ENCODE results near the gene MAP2K6.

Gene MAP2K6

DNA sequence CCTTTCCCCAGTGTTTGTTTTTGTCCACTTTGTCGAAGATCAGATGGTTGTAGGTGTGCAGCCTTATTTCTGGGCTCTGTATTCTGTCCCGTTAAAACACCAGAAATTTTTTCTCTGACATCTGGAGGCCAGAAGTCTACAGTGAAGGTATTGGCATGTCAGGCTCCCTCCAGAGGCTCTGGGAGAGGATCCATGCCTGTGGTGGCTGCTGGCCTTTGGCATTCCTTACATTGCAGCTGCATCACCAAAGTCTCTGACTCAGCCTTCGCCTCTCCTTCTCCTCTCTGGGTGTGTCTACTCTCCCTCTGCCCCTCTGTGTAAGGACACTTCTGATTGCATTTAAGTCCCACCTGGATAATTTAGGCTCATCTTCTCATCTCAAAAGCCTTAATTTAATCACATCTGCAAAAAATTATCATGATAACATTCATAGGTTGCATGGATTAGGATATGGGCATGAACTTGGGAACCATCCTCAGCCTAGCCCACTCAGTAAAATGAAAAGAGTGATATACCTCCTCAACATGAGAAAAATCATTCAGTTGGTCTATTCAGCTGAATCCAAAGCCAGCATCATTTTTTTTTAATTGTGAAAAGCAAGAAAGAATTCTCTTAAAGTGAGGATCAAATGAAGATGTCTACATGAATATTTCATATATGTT, 78.0 kb downstream of the MAP2K6 start:
- DNase-seq (ENCODE audit: low spot score), result no peak

GRCh38 chr17:69495787-69496186, 81.3 kb downstream of the MAP2K6 start:
- no peak for DNase-seq (ENCODE audit: low spot score)

GRCh38 chr17:69497161-69497560, 82.7 kb downstream of the MAP2K6 start:
- no peak for DNase-seq (ENCODE audit: low spot score)

- no peak for DNase-seq (ENCODE audit: low spot score)
Measured at GRCh38 chr17:69499318-69499717, 84.8 kb downstream of the MAP2K6 start.

GRCh38 chr17:69500911-69501429, 86.5 kb downstream of the MAP2K6 start:
- DNase-seq (ENCODE audit: low spot score), result no peak

- DNase-seq (ENCODE audit: low spot score), result peak; percentile 13
Measured at GRCh38 chr17:69501591-69502468, 87.3 kb downstream of the MAP2K6 start.

DNA sequence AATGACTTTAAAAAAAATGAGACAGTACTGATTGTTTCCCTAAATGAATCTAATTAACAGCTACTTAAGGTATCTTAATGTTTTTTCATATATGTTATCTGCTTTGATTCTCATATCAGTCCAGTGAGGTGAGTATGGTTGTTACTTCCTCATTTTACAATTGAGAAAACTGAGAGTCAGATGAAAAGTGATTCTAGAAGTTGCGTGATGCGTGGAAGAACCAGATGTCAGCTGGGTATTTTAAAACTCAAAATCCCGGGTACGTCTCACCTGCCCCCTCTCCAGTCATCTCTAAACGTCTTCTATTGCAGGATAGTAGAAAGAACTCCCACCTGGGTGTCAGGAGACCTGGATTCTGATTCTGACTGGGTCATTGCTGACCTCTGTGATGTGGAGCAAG, 89.2 kb downstream of the MAP2K6 start:
- peak; percentile 69 for DNase-seq (ENCODE audit: low spot score)

DNA sequence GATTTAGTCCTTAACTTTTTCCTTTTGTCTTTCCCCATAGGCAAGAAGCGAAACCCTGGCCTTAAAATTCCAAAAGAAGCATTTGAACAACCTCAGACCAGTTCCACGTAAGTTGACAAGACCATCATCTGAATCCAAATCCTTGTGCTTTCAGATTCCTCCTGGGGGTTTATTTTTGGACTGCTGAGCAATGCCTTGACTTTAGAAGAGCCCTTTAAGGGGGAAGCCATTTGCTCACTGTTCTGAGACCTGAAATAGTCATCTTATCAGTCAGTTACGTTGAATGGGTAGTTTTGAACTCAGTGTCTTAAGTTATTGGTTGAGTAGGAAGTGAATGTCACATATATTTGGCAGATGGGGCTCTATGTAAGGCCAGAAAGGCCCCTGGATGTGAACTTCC, 91.2 kb downstream of the MAP2K6 start:
- no peak for DNase-seq (ENCODE audit: low spot score)

DNA sequence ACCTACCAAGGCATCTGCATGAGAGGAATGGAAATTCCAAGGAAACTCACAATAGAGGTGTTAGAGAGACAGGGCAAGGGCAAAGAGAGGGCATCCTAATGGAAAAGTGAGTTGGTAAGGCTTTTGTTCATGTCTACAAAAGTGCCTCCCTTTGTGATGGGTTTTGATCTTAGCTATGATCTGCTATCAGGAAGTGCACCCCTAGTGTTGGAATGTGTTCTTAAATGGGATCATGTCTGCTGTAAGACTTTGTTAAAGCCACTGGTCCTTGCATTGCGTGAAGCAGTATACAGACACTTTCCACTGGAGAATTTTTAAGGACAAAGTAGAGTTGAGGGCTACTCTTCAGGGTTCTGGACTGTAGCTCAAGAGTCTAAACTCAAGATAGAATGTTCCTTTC, 92.0 kb downstream of the MAP2K6 start:
- peak; percentile 40 for DNase-seq (ENCODE audit: low spot score)

- no peak for DNase-seq (ENCODE audit: low spot score)
Measured at GRCh38 chr17:69508814-69509213, 94.3 kb downstream of the MAP2K6 start.

GRCh38 chr17:69511250-69511649, 96.8 kb downstream of the MAP2K6 start:
- DNase-seq (ENCODE audit: low spot score), result no peak

DNA sequence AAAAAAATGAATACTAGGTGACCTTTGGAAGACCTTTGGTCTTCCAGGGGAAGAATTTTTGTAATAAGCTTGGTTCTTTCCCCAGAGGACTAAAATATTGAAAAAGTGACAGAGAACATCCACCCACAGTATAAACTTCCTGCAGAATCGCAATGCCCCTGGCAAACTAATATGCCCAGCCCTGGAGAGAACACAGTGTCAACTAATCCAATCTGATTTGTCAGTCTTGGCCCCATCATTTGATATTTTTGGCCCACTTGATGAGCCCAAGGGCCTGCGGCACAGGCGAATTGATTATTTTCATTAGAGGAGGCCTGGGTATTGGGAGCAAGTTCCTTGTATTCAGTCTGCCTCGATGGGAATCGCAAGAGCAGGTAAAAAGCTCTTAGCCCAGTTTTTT, 98.4 kb downstream of the MAP2K6 start:
- DNase-seq (ENCODE audit: low spot score), result no peak

GRCh38 chr17:69516225-69516624, 101.7 kb downstream of the MAP2K6 start:
- no peak for DNase-seq (ENCODE audit: low spot score)

DNA sequence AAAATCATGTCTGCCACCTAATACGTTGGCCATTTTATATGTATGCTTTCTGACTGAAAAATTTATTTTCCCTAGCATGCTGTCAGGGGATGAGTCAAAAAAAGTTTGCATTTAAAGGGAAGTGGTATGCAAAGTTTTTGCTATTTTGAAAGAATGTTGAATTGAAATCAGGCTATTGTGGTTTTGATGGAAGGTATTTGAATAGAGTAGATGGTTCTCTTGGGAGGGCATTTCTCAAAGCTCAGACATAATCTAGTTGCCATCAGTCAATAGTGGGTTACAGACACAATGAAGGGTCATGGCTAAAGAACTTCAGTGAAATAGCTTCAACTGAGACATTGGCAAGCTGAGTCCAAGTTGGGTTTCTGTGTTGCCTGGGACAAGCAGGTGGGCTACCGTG, 102.4 kb downstream of the MAP2K6 start:
- DNase-seq (ENCODE audit: low spot score), result peak; percentile 29

- no peak for DNase-seq (ENCODE audit: low spot score)
Measured at GRCh38 chr17:69518951-69519350, 104.5 kb downstream of the MAP2K6 start.

DNA sequence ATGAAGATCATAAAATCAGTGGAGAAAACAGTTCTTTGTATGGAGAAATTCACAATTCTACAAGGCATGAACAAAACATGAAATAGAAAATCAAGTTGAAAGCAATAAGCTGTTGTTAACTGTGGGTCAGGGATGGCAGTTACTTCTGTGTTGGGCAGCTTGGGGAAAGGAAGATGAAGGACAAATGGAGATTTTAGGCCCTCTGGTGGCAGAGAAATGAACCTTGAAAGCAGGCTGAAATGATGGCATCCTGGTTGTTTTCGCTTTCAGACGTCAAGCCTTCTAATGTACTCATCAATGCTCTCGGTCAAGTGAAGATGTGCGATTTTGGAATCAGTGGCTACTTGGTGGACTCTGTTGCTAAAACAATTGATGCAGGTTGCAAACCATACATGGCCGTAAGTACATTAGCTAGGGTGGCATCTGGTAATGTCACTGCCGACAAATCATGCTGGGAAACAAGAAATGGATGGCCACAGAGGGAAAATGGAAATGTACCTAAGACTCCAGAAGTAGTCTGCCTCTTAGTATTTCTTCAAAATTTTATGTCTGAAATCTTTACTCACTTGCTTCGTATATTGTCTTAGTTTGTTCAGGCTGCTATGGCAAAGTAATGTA, 108.9 kb downstream of the MAP2K6 start:
- peak; percentile 65 for DNase-seq (ENCODE audit: low spot score)

- DNase-seq (ENCODE audit: low spot score), result peak; percentile 33
Measured at GRCh38 chr17:69524854-69525253, 110.4 kb downstream of the MAP2K6 start.

DNA sequence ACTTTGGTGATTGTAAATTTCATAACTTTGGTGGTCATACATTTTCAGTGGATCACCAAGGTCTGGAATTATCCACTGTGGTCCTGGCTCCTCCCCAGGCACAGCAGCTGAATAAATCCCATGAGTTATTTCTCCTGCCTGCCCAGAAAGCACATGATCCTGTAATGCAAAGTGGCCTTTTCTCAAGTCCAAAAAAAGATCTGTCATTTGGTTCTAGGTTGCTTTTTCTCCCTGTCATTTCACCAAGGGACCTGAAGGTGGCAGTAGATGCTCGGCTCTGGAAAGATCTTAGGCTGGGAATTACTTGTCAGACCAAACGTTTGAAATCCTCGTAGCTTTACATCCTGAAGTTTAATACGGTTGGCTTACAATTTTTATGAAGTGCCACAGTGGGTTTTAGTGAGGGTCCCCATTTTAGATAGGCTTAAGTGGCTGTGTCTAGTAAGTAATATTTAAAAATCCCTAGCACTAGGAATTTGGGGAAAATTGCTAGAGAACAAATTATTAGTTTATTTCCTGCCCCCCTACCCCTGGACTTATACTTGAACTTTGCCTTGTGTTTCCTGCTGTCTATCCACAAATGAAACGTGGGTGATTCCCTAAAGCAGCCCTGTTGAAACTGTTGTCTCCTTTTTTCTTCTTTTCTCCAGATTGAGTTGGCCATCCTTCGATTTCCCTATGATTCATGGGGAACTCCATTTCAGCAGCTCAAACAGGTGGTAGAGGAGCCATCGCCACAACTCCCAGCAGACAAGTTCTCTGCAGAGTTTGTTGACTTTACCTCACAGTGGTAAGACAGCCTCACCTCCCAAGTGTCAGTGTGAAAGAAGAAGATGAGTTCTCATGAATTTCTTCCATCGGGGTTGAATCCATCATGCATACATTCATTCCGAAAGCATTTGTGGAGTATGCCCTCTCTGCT, 111.7 kb downstream of the MAP2K6 start:
- peak; percentile 69 for DNase-seq (ENCODE audit: low spot score)

GRCh38 chr17:69528035-69528434, 113.5 kb downstream of the MAP2K6 start:
- no peak for DNase-seq (ENCODE audit: low spot score)

DNA sequence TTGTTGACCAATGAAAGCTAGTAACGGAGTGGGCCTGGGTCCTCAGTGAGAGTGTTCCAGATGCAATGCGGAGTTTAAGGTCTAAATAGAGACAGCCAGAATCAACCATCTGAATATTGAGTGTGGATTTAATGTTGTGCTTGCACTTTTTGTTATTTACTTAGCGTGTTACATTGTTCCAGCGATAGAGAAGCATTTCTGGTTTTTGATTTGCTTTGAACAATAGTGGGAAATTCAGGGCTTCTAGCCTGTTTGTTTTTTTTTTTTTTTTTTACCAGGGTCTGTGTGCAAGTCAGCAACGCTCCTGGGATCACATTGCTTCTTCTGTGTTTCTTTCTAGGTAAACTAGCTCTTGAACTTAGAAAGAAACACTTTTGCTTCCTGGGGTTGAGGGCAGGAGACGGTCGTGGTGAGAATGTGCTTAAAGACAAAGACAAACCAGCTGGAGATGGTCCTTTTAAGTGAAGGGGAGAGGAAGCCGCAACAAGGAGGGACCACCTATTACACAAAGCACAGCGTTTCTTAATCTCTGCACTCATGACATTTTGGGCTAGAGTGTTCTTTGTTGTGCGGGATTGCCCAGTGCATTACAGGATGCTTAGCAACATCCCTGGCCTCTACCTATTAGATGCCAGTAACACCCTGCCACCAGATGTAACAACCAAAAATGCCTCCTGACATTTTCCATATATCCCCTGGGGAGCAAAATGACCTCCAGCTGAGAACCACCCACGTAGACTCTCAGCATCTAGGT, 119.2 kb downstream of the MAP2K6 start:
- no peak for DNase-seq (ENCODE audit: low spot score)

GRCh38 chr17:69534235-69534621, 119.7 kb downstream of the MAP2K6 start:
- no peak for DNase-seq (ENCODE audit: low spot score)
